Esophagus squamous epithelium (tissue), 4 donors: ENCODE measurements around the gene TPPP.
"Not testable (repeated sequence)": the region's sequence is repeated elsewhere in the genome, so short reads cannot be mapped to it uniquely, and the experiment has no call there.

Experiments used
- CTCF ChIP-seq, 6 experiments: fragments of 450-650 bp in 4 of 6; fragments of 200-600 bp in 2 of 6; sonication (generic) in 2 of 6; IDR thresholded peaks; one replicate each; pipeline ENCODE4 v1.5.1; 2016 to 2019; ENCODE audit warnings: antibody characterized with exemption in 6 of 6, mild to moderate bottlenecking in 4 of 6, moderate library complexity in 4 of 6
- POLR2A ChIP-seq, 4 donors: fragments of 450-650 bp; IDR thresholded peaks; one replicate each; pipeline ENCODE4 v1.6.1; 2017; ENCODE audit warnings: antibody characterized with exemption in 4 of 4, mild to moderate bottlenecking in 4 of 4, moderate library complexity in 3 of 4

- not testable (repeated sequence) for TF ChIP-seq CTCF, POLR2A (IDR thresholded peaks at IDR 0.05)
Observed at GRCh38 chr5:716740-717139, 23.6 kb upstream of the TPPP start.
